ENCODE results near the gene LBHD2. TPM values are rescaled to one million over a fixed set of nuclear protein-coding genes. Genes with fewer than 3 reads are reported as not detected.
A peak's percentile ranks its signal among the peaks of the same experiment; 100 is the strongest.

Gene LBHD2
- total RNA-seq, 1 donor from 2014 or later: not detected

DNA sequence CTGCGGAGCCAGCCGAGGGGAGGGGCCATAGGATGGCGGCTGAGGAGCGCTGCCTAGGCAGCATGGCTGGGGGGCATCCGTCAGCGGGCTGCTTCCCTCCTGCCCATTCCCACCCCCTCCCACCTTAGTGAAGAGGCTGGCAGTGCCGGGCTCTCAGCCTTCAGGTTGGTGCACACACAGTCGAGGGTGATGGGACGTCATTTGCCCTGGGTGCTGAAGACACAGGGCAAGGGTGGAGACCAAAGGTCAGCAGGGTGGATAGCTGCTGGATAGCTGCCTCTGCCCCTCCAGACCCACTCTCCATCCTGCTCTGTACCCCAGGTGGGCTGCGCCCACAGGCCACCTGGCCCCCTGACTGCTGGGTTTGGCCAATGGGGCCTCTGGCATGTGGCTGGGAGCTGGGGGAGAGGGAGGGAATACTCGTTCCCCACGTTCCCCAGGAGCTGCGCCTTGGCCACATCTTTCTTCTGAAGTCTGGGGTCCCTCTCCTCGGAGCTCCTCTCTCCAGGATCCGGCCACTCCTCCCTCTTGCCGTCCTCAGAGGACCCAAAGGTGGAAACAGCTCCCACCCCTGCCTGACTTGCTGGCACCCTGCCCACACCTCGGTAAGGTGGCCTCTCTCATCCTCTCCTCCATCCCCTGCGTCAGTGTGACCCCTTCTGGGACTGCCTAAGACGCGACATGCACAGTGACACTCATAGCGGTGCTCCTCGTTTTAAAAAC, 15.5 kb upstream of the LBHD2 start:
- no peaks in the 10 kb centered on the region for H3K27me3 ChIP-seq
- peak overlapping the region; percentile 74 for H3K27ac ChIP-seq
- H3K4me3 ChIP-seq: no peak overlapping the region
- intact Hi-C loops (cut with DNase I): no loop called here
- peak in 1 of 2 donors; percentile 85 for DNase-seq (ENCODE audit: extremely low spot score in 2 of 2)
- H3K4me1 ChIP-seq: peaks cover 50% of the 10 kb centered on the region
- H3K9me3 ChIP-seq: no peaks in the 10 kb centered on the region
- no peaks in the 10 kb centered on the region for H3K36me3 ChIP-seq
- TF ChIP-seq POLR2A (IDR thresholded peaks at IDR 0.05) (no peak), POLR2AphosphoS5 (IDR thresholded peaks at IDR 0.05; ENCODE audit: insufficient read depth in 1 of 2, low read depth in 1 of 2) (no peak)
- TF ChIP-seq, protein P1, sequence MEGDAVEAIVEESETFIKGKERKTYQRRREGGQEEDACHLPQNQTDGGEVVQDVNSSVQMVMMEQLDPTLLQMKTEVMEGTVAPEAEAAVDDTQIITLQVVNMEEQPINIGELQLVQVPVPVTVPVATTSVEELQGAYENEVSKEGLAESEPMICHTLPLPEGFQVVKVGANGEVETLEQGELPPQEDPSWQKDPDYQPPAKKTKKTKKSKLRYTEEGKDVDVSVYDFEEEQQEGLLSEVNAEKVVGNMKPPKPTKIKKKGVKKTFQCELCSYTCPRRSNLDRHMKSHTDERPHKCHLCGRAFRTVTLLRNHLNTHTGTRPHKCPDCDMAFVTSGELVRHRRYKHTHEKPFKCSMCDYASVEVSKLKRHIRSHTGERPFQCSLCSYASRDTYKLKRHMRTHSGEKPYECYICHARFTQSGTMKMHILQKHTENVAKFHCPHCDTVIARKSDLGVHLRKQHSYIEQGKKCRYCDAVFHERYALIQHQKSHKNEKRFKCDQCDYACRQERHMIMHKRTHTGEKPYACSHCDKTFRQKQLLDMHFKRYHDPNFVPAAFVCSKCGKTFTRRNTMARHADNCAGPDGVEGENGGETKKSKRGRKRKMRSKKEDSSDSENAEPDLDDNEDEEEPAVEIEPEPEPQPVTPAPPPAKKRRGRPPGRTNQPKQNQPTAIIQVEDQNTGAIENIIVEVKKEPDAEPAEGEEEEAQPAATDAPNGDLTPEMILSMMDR (IDR thresholded peaks at IDR 0.05): no peak

DNA sequence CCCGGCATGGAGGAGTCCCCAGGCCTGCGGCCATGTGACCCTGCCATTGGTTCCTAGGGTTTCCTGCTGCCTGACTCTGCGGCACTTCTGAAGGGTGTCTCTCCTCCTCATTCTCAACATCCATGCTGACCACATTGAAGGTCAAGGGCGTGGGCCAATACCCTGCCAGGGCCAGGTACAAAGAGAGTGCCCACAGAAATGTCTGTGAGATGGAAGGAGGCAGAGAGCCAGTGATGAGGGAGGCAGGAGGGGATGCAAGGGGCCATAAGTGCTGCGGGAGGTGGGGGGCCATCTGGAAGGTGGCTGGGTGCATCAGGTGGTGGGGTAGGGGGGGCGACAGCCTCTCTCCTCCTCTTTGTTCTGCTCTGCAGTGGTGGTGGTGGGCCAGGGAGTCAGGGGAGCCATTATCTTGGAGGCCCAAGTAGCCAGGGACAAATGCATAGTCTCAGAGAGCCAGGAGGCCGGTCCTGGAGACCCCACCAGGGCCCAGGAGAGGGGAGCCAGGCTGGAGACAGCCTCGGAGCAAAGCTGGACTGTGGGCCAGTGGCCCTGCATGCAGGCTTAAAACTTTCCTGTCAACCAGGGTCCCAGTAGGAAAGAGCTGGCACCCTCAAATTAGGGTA, 13.6 kb upstream of the LBHD2 start:
- TF ChIP-seq, protein P1 (IDR thresholded peaks at IDR 0.05): no peak
- TF ChIP-seq POLR2AphosphoS5 (IDR thresholded peaks at IDR 0.05; ENCODE audit: insufficient read depth in 1 of 2, low read depth in 1 of 2) (no peak), POLR2A (IDR thresholded peaks at IDR 0.05) (no peak)
- H3K27me3 ChIP-seq: no peaks in the 10 kb centered on the region
- no peak overlapping the region for H3K4me3 ChIP-seq
- no peak for DNase-seq (ENCODE audit: extremely low spot score in 2 of 2)
- no peak overlapping the region for H3K27ac ChIP-seq
- H3K36me3 ChIP-seq: no peaks in the 10 kb centered on the region
- peaks cover 65% of the 10 kb centered on the region for H3K4me1 ChIP-seq
- H3K9me3 ChIP-seq: no peaks in the 10 kb centered on the region
- intact Hi-C loops (cut with DNase I): no loop called here

GRCh38 chr14:103070971-103071542, 13.0 kb upstream of the LBHD2 start:
- no peak for TF ChIP-seq POLR2AphosphoS5 (IDR thresholded peaks at IDR 0.05; ENCODE audit: insufficient read depth in 1 of 2, low read depth in 1 of 2)
- TF ChIP-seq POLR2A (IDR thresholded peaks at IDR 0.05): no peak
- TF ChIP-seq, protein P1 (IDR thresholded peaks at IDR 0.05): no peak
- Histone ChIP-seq H3K27me3 (no peaks in the 10 kb centered on the region), H3K4me3 (no peak overlapping the region), H3K36me3 (no peaks in the 10 kb centered on the region), H3K27ac (peak overlapping the region; percentile 34), H3K4me1 (peaks cover 70% of the 10 kb centered on the region), H3K9me3 (no peaks in the 10 kb centered on the region)
- intact Hi-C loops (cut with DNase I): no loop called here
- peak in 1 of 2 donors; percentile 81 for DNase-seq (ENCODE audit: extremely low spot score in 2 of 2)

DNA sequence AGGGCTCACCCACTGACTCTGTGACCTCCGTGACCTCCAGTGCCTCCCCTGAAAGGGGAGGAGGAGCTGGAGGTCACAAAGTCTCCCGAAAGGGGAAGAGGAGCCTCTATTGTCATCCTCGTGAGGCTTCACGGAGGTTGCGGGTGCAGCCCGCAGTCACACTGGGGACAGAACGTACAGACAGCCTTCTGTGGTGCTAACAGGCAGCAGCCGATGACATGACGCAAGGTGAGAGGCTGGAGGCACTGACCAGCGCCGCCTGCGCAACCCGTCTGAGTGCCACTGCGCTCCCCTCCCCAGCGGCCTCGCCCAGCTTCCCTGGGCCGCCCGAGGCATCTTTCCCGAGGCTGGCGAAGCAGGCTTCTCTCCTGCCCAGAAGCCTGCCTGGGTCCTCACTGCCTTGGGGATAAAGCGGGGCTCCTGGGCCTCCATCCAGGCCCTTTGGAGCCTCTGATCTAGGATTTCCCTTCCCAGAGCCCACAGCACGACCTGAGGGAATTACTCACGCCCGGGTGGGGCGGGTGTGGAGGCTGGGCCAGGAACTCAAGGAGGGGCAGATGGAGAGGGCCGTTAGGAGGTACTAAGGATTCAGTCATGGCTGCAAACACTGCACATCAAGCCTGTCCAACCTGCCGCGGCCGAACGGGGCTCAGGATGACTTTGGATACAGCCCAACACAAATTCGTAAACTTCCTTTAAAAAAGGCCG, 12.3 kb upstream of the LBHD2 start:
- Histone ChIP-seq H3K4me1 (peaks cover 69% of the 10 kb centered on the region), H3K9me3 (no peaks in the 10 kb centered on the region), H3K36me3 (no peaks in the 10 kb centered on the region), H3K4me3 (no peak overlapping the region), H3K27ac (peak overlapping the region; percentile 34), H3K27me3 (no peaks in the 10 kb centered on the region)
- TF ChIP-seq POLR2AphosphoS5 (IDR thresholded peaks at IDR 0.05; ENCODE audit: insufficient read depth in 1 of 2, low read depth in 1 of 2): peak in 1 of 2 donors; percentile 43
- TF ChIP-seq, protein P1 (IDR thresholded peaks at IDR 0.05): no peak
- no peak for DNase-seq (ENCODE audit: extremely low spot score in 2 of 2)
- intact Hi-C loops (cut with DNase I): no loop called here

Data from vagina (tissue), 2 donors.